NAMALWA (cell line): ENCODE data around the gene LHFPL3.
"Not testable (repeated sequence)": the region's sequence is repeated elsewhere in the genome, so short reads cannot be mapped to it uniquely, and the experiment has no call there.

Experiments used
- DNase-seq: peaks from one replicate; pipeline ENCODE4 v3.0.0-alpha.2; 2015; ENCODE audit warnings: low spot score

The LHFPL3 gene

GRCh38 chr7:104695563-104695962, 367.2 kb downstream of the LHFPL3 start:
- no peak for DNase-seq

DNA sequence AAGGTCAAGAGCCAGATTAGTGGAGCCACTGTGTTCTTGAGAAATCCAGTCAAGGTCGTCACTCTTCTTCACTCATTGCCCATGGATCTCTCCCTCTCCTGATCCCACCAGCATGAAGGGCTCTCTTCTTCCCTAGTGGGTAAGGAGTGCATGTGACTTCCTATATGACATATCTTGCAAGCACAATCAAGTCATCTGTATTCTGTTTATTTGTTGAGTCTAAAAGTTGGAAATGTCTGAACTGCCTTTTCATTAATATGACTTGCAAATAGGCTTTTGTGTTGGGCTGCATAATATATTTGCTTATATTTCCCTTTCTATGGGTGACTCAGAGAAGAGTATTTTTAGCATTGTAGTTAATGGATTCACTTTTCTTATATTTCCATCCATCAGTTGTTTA, 371.9 kb downstream of the LHFPL3 start:
- no peak for DNase-seq

- not testable (repeated sequence) for DNase-seq
Observed at GRCh38 chr7:104721027-104721426, 392.6 kb downstream of the LHFPL3 start.

- DNase-seq = no peak
Observed at GRCh38 chr7:104723001-104723400, 394.6 kb downstream of the LHFPL3 start.

GRCh38 chr7:104758504-104758903, 430.1 kb downstream of the LHFPL3 start:
- DNase-seq = no peak

GRCh38 chr7:104761892-104762291, 433.5 kb downstream of the LHFPL3 start:
- no peak for DNase-seq

DNA sequence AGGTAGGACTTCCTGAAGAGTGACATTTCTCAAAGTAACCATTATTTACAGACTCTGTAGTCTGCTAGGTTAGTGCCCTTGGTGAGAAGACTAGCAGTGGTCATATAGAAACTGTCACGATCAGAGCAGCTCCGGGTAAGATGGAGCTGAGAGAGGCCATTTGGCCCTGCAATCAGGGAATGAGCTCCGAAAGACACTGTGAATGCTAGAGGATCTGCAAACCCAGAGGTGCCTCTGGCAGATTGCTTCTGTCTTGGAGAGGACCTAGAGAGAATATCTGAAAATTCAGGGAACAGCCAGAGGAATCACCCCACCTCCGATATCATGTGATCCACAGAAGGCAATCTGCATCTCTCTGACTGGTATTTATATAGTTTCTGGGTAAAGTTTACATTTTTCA, 438.7 kb downstream of the LHFPL3 start:
- DNase-seq = no peak

GRCh38 chr7:104767826-104768536, 439.6 kb downstream of the LHFPL3 start:
- no peak for DNase-seq

- DNase-seq = no peak
Observed at GRCh38 chr7:104772405-104773345, 444.3 kb downstream of the LHFPL3 start.

DNA sequence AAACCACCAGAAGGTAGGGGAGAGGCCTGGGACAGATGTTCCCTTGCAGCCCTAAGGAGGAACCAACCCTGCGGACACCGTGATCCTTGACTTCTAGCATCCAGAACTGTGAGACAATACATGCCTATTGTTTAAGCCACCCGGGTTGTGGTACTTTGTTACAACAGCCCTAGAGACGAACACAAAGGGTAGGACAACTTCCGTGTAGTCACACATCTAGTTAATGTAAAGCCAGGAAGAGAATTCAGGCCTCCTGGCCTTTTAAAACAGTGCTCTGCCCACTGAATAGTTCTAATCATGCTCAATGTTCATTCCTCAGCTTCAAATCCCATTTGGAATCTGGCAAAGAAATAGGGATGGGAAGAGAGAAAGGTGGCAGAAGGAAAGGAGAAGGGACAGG, 445.4 kb downstream of the LHFPL3 start:
- no peak for DNase-seq

- no peak for DNase-seq
Observed at GRCh38 chr7:104775531-104775930, 447.1 kb downstream of the LHFPL3 start.

DNA sequence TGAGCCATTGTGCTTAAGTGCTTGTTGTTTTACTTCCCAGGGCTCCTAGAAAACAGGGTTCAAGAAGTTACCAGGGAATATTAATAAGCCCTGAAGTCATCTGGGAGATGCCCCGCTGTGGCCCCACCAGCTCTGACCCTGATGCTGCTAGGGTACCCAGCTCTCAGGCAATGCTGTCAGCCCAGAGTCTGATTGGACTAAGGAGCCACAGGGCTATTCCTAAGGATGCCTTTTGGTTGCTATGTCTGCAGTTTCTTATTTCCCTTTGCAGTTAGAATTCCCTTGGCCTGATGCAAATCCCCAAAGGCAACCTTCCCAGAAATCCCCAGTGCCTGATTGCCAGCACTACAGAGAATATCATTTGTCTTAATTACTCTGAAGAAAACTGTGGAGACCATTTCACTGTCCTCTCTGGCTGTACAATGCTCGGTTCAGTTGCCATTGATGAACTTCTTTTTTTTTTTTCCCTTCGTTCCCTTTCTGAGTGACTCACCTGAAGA, 448.9 kb downstream of the LHFPL3 start:
- DNase-seq = no peak

- DNase-seq = no peak
Observed at GRCh38 chr7:104779888-104780287, 451.5 kb downstream of the LHFPL3 start.

- DNase-seq = no peak
Observed at GRCh38 chr7:104784686-104785085, 456.3 kb downstream of the LHFPL3 start.

DNA sequence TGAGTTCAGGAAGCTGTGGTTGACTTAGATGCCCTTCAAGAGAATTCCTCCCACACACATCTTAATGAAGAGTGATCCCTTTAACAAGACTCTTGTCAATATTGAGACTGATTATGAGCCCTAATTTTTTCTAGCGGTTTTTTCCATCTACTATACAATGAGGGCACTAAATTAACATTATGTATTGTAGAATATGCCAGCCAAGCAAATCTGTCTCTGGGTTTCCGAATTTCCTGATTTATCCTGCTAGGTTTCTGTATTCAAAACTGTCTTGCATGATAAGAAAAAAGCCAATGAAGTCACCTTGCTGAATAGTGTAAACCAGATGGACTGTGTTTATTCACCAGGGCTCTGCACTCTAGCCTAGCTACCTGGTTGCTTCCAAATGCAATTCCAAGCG, 461.4 kb downstream of the LHFPL3 start:
- no peak for DNase-seq

DNA sequence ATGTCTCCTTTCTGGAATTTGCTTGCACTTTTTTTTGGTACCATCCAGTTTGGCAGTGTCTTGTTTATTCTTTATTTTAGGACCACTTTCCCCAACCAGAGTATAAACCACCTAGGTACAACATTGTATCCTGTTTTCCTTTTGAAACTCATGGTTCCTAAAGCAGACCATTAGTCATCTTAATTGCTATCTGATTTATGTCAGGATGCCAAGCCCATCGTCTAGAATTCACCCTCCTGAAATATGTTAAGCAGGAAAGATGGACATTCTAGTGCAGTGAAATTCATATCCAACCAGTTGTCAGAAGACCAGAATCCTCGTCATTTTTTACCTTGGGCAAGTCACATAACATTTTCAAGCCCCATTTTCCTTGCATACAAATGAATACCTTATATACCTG, 462.0 kb downstream of the LHFPL3 start:
- DNase-seq = no peak

- no peak for DNase-seq
Observed at GRCh38 chr7:104791080-104791479, 462.7 kb downstream of the LHFPL3 start.

DNA sequence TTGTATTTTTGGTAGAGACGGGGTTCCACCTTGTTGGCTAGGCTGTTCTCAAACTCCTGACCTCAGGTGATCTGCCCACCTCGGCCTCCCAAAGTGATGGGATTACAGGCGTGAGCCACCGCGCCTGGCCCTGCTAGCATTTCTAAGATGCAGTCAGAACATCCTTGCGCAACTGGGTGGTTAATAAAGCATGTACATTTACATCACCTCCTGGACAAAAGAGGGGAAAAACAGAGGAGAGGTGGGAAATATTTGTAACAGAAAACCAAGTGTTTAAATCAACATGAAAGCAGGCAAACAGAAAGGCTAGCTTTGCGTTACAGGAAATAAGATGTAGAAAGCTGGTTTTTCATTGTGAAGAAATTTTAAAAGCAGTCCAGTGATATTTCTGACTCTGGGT, 464.7 kb downstream of the LHFPL3 start:
- no peak for DNase-seq

- DNase-seq = no peak
Observed at GRCh38 chr7:104794154-104794553, 465.8 kb downstream of the LHFPL3 start.

DNA sequence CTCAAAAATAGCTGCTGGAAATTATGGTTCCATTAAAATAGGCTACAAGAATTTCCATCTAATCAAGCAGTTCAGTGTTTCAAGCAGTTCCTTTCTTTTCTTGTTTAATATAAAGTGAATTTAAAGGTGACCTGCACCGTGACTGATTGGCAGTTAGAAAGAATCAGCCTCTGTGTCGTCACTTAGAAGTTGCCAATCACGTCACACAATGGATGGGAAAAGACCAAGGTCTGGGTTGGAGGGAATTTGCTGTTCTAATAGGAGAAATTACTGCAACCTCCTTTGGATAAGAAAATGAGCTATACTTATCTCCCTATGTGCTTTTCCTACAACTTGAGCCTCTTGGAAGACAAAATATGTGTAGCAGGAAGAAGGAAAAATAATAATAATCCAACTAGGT, 466.2 kb downstream of the LHFPL3 start:
- DNase-seq = no peak

- no peak for DNase-seq
Observed at GRCh38 chr7:104795086-104795485, 466.7 kb downstream of the LHFPL3 start.

DNA sequence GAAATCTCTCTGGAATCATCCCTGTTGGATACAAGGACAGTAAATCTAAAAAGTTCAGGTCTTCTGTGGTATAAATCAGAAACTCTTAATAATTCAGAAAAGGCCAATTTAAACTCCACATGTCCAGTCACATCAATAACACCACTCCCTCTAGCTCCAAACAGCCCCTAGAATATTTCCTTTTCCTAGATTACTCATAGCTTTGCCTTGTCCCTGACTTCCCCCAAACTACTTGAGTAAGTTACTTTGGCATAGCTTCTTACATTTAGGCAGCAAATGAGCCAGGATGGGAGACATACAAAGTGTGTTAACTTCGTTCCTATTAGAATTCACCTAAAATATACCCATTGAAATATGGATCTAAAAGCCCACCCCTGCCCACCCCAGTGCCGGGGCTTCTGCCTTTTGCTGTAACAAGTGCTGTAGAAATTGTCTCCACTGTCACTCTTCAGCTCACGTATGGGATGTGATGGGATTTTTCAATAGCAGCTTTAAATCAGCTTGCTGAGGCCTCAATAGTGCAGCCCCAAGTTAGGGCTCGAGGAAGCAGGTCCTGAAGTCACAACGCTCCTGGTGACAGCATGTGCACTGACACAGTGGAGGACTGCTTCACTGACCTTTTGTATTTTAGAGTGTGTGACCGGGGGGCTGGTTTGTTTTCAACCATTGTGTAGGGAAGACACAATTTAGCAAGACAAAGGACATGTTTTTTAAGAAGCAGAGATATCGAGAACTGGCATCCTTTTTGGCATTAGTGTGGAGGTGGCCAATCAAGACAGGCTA, 467.4 kb downstream of the LHFPL3 start:
- DNase-seq = no peak
